Panc1 (cell line): ENCODE measurements around the gene CRKL. TPM values are rescaled to one million over a fixed set of nuclear protein-coding genes. Genes with fewer than 3 reads are reported as not detected.
"Not testable (repeated sequence)": the region's sequence is repeated elsewhere in the genome, so short reads cannot be mapped to it uniquely, and the experiment has no call there.

Experiments
- ATAC-seq: fragments of 200-7000 bp; cut with Tn5 transposase; 2 replicates; pipeline ENCODE4 v1.9.1; 2020; ENCODE audit warnings: mild to moderate bottlenecking, moderate library complexity
- BruUV-seq: library from RNA; stranded (reverse); fragments of 400-500 nt; replicated peaks from 2 replicates; lab custom pipeline; 2021; lab: Mats Ljungman, UMichigan
- CTCF ChIA-PET: fragments of 300-600 bp; sonication (Branson Sonifier 250); formaldehyde crosslinking; loops from one replicate; lab custom pipeline; 2022; ENCODE audit warnings: antibody characterized with exemption; lab: Charles Lee
- POLR2A ChIA-PET: fragments of 300-600 bp; sonication (Branson Sonifier 250); formaldehyde crosslinking; loops from one replicate; lab custom pipeline; 2022; ENCODE audit warnings: antibody characterized with exemption; lab: Charles Lee
- DNase-seq: peaks from one replicate; pipeline ENCODE4 v3.0.0-alpha.2; 2010; ENCODE audit warnings: low read depth, low spot score
- H3K27ac ChIP-seq: 2 replicates; pipeline ENCODE4 v1.5.1; 2011; ENCODE audit warnings: mild to moderate bottlenecking, low read length, inconsistent platforms
- H3K27me3 ChIP-seq: fragments of 200-500 bp; sonication (Bioruptor generic); 2 replicates; pipeline ENCODE4 v1.6.0; 2014; ENCODE audit warnings: low read length, inconsistent platforms; ENCODE audit not compliant: control insufficient read depth, insufficient read depth
- H3K36me3 ChIP-seq: fragments of 200-500 bp; sonication (Bioruptor generic); 2 replicates; pipeline ENCODE4 v1.5.1; 2014; ENCODE audit warnings: inconsistent platforms, mild to moderate bottlenecking, low read length, moderate library complexity; ENCODE audit not compliant: control insufficient read depth, insufficient read depth
- H3K4me1 ChIP-seq: 2 replicates; pipeline ENCODE4 v1.5.1; 2011; ENCODE audit warnings: inconsistent platforms, mild to moderate bottlenecking, low read length, moderate library complexity; ENCODE audit not compliant: control insufficient read depth, insufficient read depth
- H3K4me3 ChIP-seq, 2 experiments: 2 replicates each; pipeline ENCODE4 v1.5.1; 2011 to 2012; ENCODE audit warnings: low read depth in 2 of 2, low read length in 2 of 2, mild to moderate bottlenecking in 2 of 2, inconsistent platforms in 1 of 2, moderate library complexity in 1 of 2
- H3K9me3 ChIP-seq: fragments of 200-500 bp; sonication (Bioruptor generic); 2 replicates; pipeline ENCODE4 v1.5.1; 2014; ENCODE audit warnings: low read depth, mild to moderate bottlenecking, inconsistent platforms, low read length, moderate library complexity; ENCODE audit not compliant: control insufficient read depth, insufficient read depth
- POLR2AphosphoS5 ChIP-seq: IDR thresholded peaks from 2 replicates; pipeline ENCODE4 v1.6.1; 2012; ENCODE audit warnings: mild to moderate bottlenecking, low read depth, low read length, moderate library complexity
- SIN3A ChIP-seq: IDR thresholded peaks from 2 replicates; pipeline ENCODE4 v1.6.1; 2012; ENCODE audit warnings: low read depth, mild to moderate bottlenecking, low read length, moderate library complexity, borderline replicate concordance; ENCODE audit not compliant: insufficient read depth
- TCF7L2 ChIP-seq: IDR thresholded peaks from 2 replicates; pipeline ENCODE4 v1.6.1; 2011; ENCODE audit warnings: mild to moderate bottlenecking, low read depth, low read length, inconsistent platforms
- in situ Hi-C: cut with HindIII; loops from 2 replicates; pipeline ENCODE4 v1.10.0; 2016; ENCODE audit warnings: low sequenced_read_pairs, low pct_unique_long_range_greater_than_20kb
- intact Hi-C: fragments of 100-400 bp; cut with micrococcal nuclease; formaldehyde crosslinking; loops from one replicate; pipeline ENCODE4 v1.10.0; 2022; ENCODE audit not compliant: unreplicated experiment
- total RNA-seq: library from RNA; stranded (reverse); gene quantifications from one replicate; pipeline ENCODE4 v1.2.1, GENCODE V29; 2021; ENCODE audit not compliant: unreplicated experiment
- TF ChIP-seq, protein P1 (sequence below), 2 experiments: IDR thresholded peaks; 2 replicates each; pipeline ENCODE4 v1.6.1; 2011 to 2012; ENCODE audit warnings: low read depth in 2 of 2, control low read depth in 1 of 2, low read length in 1 of 2, mild to moderate bottlenecking in 1 of 2, moderate library complexity in 1 of 2; ENCODE audit not compliant: insufficient read depth in 1 of 2
- TF ChIP-seq, protein P2 (sequence below): fragments of 450-650 bp; IDR thresholded peaks from 2 replicates; pipeline ENCODE4 v1.5.1; 2017; ENCODE audit warnings: mild to moderate bottlenecking

The CRKL gene
- total RNA-seq, 1 experiment from 2014 or later = 59.4 TPM

DNA sequence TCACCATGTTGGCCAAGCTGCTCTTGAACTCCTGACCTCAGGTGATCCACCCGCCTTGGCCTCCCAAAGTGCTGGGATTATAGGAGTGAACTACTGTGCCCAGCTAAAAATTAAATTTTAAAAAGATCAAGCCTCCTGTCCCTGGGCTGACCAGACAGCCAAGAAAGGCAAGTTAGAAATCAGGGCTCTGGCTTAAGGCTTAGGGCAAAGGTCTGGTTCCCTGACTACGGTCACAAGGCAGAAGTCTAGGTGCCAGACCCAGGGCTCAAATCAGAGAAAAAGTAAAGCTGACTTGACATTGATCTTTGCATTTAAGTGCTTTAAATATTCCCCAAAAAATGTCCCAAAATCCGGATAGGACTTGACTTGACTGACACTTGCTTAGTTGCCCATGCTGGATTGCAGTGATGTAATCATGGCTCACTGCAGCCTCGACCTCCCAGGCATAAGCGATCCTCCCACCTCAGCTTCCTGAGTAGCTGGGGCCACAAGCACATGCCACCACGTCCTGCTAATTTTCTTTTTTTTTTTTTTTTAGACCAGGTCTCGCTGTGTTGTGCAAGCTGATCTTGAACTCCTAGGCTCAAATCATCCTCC lies 17.3 kb upstream of the CRKL start:
- Histone ChIP-seq H3K9me3 (no peaks in the 10 kb centered on the region), H3K27ac (no peak overlapping the region), H3K27me3 (no peaks in the 10 kb centered on the region), H3K4me3 (no peak overlapping the region), H3K36me3 (no peaks in the 10 kb centered on the region), H3K4me1 (no peaks in the 10 kb centered on the region)
- intact Hi-C loops = no loop called here
- ChIA-PET POLR2A (no interaction called here), CTCF (no interaction called here)
- no TSS peak for BruUV-seq
- in situ Hi-C loops = no loop called here
- ATAC-seq (no peak), DNase-seq (no peak)
- TF ChIP-seq POLR2AphosphoS5 = no peak
- TF ChIP-seq TCF7L2 = no peak
- TF ChIP-seq, protein P1, sequence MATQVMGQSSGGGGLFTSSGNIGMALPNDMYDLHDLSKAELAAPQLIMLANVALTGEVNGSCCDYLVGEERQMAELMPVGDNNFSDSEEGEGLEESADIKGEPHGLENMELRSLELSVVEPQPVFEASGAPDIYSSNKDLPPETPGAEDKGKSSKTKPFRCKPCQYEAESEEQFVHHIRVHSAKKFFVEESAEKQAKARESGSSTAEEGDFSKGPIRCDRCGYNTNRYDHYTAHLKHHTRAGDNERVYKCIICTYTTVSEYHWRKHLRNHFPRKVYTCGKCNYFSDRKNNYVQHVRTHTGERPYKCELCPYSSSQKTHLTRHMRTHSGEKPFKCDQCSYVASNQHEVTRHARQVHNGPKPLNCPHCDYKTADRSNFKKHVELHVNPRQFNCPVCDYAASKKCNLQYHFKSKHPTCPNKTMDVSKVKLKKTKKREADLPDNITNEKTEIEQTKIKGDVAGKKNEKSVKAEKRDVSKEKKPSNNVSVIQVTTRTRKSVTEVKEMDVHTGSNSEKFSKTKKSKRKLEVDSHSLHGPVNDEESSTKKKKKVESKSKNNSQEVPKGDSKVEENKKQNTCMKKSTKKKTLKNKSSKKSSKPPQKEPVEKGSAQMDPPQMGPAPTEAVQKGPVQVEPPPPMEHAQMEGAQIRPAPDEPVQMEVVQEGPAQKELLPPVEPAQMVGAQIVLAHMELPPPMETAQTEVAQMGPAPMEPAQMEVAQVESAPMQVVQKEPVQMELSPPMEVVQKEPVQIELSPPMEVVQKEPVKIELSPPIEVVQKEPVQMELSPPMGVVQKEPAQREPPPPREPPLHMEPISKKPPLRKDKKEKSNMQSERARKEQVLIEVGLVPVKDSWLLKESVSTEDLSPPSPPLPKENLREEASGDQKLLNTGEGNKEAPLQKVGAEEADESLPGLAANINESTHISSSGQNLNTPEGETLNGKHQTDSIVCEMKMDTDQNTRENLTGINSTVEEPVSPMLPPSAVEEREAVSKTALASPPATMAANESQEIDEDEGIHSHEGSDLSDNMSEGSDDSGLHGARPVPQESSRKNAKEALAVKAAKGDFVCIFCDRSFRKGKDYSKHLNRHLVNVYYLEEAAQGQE (IDR thresholded peaks at IDR 0.05; ENCODE audit: insufficient read depth in 1 of 2, low read depth in 2 of 2, low read length in 1 of 2) = no peak
- no peak for TF ChIP-seq SIN3A
- TF ChIP-seq, protein P2, sequence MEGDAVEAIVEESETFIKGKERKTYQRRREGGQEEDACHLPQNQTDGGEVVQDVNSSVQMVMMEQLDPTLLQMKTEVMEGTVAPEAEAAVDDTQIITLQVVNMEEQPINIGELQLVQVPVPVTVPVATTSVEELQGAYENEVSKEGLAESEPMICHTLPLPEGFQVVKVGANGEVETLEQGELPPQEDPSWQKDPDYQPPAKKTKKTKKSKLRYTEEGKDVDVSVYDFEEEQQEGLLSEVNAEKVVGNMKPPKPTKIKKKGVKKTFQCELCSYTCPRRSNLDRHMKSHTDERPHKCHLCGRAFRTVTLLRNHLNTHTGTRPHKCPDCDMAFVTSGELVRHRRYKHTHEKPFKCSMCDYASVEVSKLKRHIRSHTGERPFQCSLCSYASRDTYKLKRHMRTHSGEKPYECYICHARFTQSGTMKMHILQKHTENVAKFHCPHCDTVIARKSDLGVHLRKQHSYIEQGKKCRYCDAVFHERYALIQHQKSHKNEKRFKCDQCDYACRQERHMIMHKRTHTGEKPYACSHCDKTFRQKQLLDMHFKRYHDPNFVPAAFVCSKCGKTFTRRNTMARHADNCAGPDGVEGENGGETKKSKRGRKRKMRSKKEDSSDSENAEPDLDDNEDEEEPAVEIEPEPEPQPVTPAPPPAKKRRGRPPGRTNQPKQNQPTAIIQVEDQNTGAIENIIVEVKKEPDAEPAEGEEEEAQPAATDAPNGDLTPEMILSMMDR = no peak

DNA sequence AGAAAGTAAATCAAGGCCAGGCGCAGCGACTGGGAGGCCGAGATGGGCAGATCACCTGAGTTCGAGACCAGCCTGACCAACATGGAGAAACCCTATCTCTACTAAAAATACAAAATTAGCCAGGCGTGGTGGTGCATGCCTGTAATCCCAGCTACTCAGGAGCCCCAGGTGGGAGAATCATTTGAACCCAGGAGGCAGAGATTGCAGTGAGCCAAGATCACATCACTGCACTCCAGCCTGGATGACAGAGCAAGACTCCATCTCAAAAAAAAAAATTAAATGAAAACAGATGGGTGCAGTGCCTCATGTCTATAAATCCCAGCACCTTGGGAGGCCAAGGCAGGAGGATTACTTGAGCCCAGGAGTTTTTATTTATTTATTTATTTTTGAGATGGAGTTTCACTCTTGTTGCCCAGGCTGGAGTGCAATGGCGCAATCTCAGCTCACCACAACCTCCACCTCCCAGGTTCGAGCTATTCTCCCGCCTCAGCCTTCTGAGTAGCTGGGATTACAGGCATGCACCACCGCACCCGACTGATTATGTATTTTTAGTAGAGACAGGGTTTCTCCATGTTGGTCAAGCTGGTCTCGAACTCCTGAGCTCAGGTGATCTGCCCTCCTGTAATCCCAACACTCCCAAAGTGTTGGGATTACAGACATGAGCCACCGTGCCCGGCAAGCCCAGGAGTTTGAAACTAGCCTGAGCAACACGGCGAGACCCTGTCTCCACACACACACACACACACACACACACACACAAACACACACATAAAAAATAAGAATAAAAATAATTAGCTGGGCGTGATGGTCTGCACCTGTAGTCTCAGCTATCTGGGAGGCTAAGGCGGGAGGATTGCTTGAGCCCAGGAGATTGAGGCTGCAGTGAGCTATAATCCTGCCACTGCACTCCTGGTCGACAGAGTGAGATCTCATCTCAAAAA lies 15.8 kb upstream of the CRKL start:
- in situ Hi-C loops, POLR2A ChIA-PET: not testable (repeated sequence)
- CTCF ChIA-PET = interaction anchor here (0.6 to 0.7 kb wide), 3 partner anchors 16 to 794 kb away, joined by 3 to 10 read pairs (median 7); partner anchors contain the start of gene CRKL

More for the DNA sequence above, 15.8 kb upstream of the CRKL start:
- DNase-seq, ATAC-seq, H3K4me3 ChIP-seq, H3K27ac ChIP-seq, H3K4me1 ChIP-seq, intact Hi-C loops, H3K36me3 ChIP-seq, H3K27me3 ChIP-seq, BruUV-seq, H3K9me3 ChIP-seq: not testable (repeated sequence)
